Hepatocyte (in vitro differentiated cells): Measurements from ENCODE around the gene SLC51A. TPM values are rescaled to one million over a fixed set of nuclear protein-coding genes. Genes with fewer than 3 reads are reported as not detected.

Source experiments
- DNase-seq: peaks from one replicate; pipeline ENCODE4 v3.0.0-alpha.2; 2016; ENCODE audit warnings: low spot score
- H2AFZ ChIP-seq: fragments of 200-600 bp; sonication (generic); 2 replicates; pipeline ENCODE4 v1.6.0; 2016; ENCODE audit warnings: antibody characterized with exemption, mild to moderate bottlenecking
- H3K27ac ChIP-seq: fragments of 200-600 bp; sonication (generic); 2 replicates; pipeline ENCODE4 v1.5.1; 2016; ENCODE audit warnings: mild to moderate bottlenecking
- H3K27me3 ChIP-seq: fragments of 200-600 bp; sonication (generic); 2 replicates; pipeline ENCODE4 v1.6.1; 2016
- H3K36me3 ChIP-seq: fragments of 200-600 bp; sonication (generic); replicated peaks from 2 replicates; pipeline ENCODE4 v1.5.1; 2016; ENCODE audit warnings: low read depth; ENCODE audit not compliant: insufficient read depth
- H3K4me1 ChIP-seq: fragments of 200-600 bp; sonication (generic); 2 replicates; pipeline ENCODE4 v1.5.1; 2016; ENCODE audit warnings: mild to moderate bottlenecking, moderate library complexity; ENCODE audit not compliant: insufficient read depth
- H3K4me2 ChIP-seq: fragments of 200-600 bp; sonication (generic); 2 replicates; pipeline ENCODE4 v1.6.0; 2016
- H3K4me3 ChIP-seq: fragments of 200-600 bp; sonication (generic); 2 replicates; pipeline ENCODE4 v1.5.1; 2016; ENCODE audit warnings: mild to moderate bottlenecking
- H3K79me2 ChIP-seq: fragments of 200-600 bp; sonication (generic); 2 replicates; pipeline ENCODE4 v1.6.0; 2017; ENCODE audit warnings: mild to moderate bottlenecking
- H3K9me2 ChIP-seq: fragments of 200-600 bp; sonication (generic); replicated peaks from 2 replicates; pipeline ENCODE4 v1.6.0; 2017; ENCODE audit warnings: mild to moderate bottlenecking; ENCODE audit not compliant: insufficient read depth
- H3K9me3 ChIP-seq: fragments of 200-600 bp; sonication (generic); 2 replicates; pipeline ENCODE4 v1.5.1; 2016; ENCODE audit warnings: low read depth, mild to moderate bottlenecking
- H4K20me1 ChIP-seq: fragments of 200-600 bp; sonication (generic); 2 replicates; pipeline ENCODE4 v1.6.0; 2016; ENCODE audit warnings: mild to moderate bottlenecking; ENCODE audit not compliant: insufficient read depth, poor library complexity, severe bottlenecking
- CTCF ChIP-seq: fragments of 200-600 bp; sonication (generic); IDR thresholded peaks from 2 replicates; pipeline ENCODE4 v1.5.1; 2016; ENCODE audit warnings: antibody characterized with exemption, mild to moderate bottlenecking; ENCODE audit not compliant: poor library complexity
- EZH2 ChIP-seq: fragments of 200-600 bp; sonication (generic); IDR thresholded peaks from 2 replicates; pipeline ENCODE4 v1.6.1; 2016; ENCODE audit warnings: antibody characterized with exemption, mild to moderate bottlenecking, borderline replicate concordance
- EZH2phosphoT487 ChIP-seq: fragments of 200-600 bp; sonication (generic); IDR thresholded peaks from one replicate; pipeline ENCODE4 v1.6.1; 2018; ENCODE audit warnings: antibody characterized with exemption, mild to moderate bottlenecking, low read depth, moderate library complexity; ENCODE audit not compliant: unreplicated experiment, severe bottlenecking
- WGBS: methylation state at CpG from one replicate; pipeline ENCODE4 v1.1.6; 2016; ENCODE audit warnings: low lambda C conversion rate; ENCODE audit errors: missing lambda C conversion rate; 5-methylcytosine and 5-hydroxymethylcytosine counted together
- polyA plus RNA-seq: library from polyadenylated mRNA; unstranded; fragments of >200 nt; fragmentation: Nextera tagmentation; extraction: Ambion mirVana; gene quantifications from 2 replicates; pipeline ENCODE4 v1.2.1, GENCODE V29; 2016
- total RNA-seq: library from RNA; depleted of rRNA; stranded (reverse); fragments of >200 nt; gene quantifications from 2 replicates; pipeline ENCODE4 v1.2.3, GENCODE V29; 2014

Gene SLC51A
- total RNA-seq, result 3.9 and 6.3 TPM in 2 replicates
- polyA plus RNA-seq, result 13.9 and 15.8 TPM in 2 replicates

DNA sequence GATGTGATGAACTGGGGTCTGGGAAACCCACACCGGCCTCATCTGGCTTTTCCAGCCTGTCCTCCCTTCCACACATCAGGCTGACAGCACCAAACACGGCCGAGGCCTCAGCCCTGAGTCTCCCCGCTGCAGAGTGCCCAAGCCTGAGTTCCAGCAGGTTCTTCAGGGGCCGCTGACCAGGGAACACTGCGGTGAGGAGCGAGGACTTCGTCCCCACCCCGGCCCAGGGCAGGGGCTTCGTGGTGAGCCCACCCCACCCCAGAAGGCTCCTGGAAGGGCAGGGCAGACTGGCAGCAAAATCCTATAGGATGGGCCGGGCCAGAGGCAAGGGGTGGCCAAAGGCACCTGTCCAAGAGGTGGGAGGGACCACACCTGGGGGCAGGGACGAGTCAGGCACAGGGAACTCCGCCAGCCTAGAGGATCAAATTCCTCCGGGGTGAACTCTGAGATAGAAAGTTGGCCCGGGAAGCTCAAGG is at the start of gene SLC51A:
Gene SLC51A (plus strand): TSS at position 446 of the 476 bp plus-strand sequence. CDS start 179 bp downstream, outside the sequence.
- WGBS, result 48% methylated on average over 15 of the region's 15 CpGs
- no peak for DNase-seq
- Histone ChIP-seq H3K36me3 (no peaks in the 10 kb centered on the region), H3K27me3 (no peaks in the 10 kb centered on the region), H3K4me1 (peaks cover 28% of the 10 kb centered on the region), H3K4me2 (peak within 1 kb of the TSS; percentile 56), H3K9me2 (no peaks in the 10 kb centered on the region), H3K4me3 (no peak within 1 kb of the TSS), H4K20me1 (no peaks in the 10 kb centered on the region), H3K9me3 (no peaks in the 10 kb centered on the region), H3K27ac (peak within 1 kb of the TSS; percentile 85), H3K79me2 (no peaks in the 10 kb centered on the region), H2AFZ (no peak within 1 kb of the TSS)
- TF ChIP-seq EZH2 (no peak), EZH2phosphoT487 (no peak), CTCF (no peak)

DNA sequence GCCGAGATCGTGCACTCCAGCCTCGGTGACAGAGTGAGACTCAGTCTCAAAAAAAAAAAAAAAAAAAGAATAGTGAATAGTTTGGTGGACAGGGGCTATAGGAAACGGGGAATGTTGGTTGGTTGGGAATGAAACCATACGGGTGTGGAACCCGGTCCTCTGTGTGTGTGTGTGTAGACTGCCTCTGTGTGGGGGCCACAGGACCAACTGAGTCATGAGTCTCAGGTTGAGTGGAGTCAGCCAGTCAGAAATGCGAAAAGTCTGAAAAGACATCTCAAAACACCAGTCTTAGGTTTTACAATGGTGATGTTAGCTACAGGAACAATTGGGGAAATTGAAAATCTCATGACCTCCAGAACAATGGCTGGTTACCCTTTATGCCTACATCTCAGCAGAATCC is 49.6 kb upstream of the SLC51A start:
- Histone ChIP-seq H3K9me2 (no peaks in the 10 kb centered on the region), H3K4me2 (no peak overlapping the region), H3K4me3 (no peak overlapping the region), H3K27ac (no peak overlapping the region), H3K27me3 (no peaks in the 10 kb centered on the region), H3K4me1 (peaks cover 7% of the 10 kb centered on the region), H4K20me1 (no peaks in the 10 kb centered on the region), H3K9me3 (no peaks in the 10 kb centered on the region), H3K36me3 (no peaks in the 10 kb centered on the region), H2AFZ (no peak overlapping the region), H3K79me2 (no peaks in the 10 kb centered on the region)
- DNase-seq, result no peak
- TF ChIP-seq EZH2, result no peak
- TF ChIP-seq EZH2phosphoT487, result no peak
- no peak for TF ChIP-seq CTCF
- 95% methylated on average over 6 of the region's 7 CpGs for WGBS

DNA sequence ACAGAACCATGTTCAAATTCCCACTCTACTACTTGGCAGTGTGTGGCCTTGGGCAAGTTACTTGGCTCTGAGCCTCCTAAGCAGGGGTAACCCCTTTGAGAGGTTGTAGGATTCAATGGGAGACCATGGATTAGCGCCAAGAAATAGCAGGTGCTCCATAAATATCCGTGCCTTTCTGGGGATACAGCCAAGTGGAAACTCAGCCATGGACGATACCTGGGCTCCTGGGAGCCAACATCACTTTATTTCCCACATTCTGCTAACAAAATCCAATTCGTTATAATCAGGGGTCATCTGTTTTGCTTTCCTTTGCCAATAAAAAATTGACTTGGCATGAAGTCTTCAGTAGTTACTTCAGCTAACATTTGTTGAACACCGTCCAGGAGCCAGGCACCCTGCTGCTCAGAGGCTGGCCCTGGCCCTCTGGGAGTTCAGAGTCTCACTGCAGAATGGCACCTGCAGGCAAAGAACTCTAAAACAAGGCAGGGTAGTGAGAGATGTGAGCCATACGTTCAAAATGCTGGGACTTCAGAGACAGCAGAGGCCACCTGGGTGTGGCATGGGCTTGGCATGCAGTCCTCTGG is 47.4 kb upstream of the SLC51A start:
- DNase-seq, result no peak
- Histone ChIP-seq H3K27ac (no peak overlapping the region), H2AFZ (no peak overlapping the region), H3K4me1 (peaks cover under 1% of the 10 kb centered on the region), H3K79me2 (no peaks in the 10 kb centered on the region), H3K9me3 (no peaks in the 10 kb centered on the region), H3K4me2 (no peak overlapping the region), H3K27me3 (no peaks in the 10 kb centered on the region), H4K20me1 (no peaks in the 10 kb centered on the region), H3K36me3 (no peaks in the 10 kb centered on the region), H3K9me2 (no peaks in the 10 kb centered on the region), H3K4me3 (no peak overlapping the region)
- WGBS, result 82% methylated on average over 6 of the region's 6 CpGs
- no peak for TF ChIP-seq CTCF
- TF ChIP-seq EZH2, result no peak
- no peak for TF ChIP-seq EZH2phosphoT487
